ENCODE data around the gene TMEM117. TPM values are rescaled to one million over a fixed set of nuclear protein-coding genes. Genes with fewer than 3 reads are reported as not detected.

The TMEM117 gene
- total RNA-seq, 1 experiment from 2014 or later, result 5.9 TPM

DNA sequence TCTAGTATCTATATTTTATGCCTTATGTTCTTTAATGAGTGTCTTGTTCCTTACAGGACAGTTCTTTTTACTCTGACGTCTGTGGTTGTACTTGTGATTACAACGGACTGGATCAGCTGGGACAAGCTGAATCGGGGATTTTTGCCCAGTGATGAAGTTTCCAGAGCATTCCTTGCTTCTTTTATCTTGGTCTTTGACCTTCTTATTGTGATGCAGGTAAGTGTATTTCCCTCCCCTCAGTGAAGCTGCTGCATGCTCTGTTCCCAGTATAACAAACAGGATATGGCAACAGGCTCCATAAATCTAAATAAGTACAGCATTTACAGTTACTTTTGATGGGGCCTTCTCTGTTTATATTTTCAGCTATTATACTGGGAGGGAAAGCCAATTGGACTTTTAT lies 463.6 kb downstream of the TMEM117 start:
- TF ChIP-seq CTCF (conservative IDR thresholded peaks at IDR 0.05; ENCODE audit: low read depth, low read length) (no peak), EZH2 (IDR thresholded peaks at IDR 0.05; ENCODE audit: borderline replicate concordance, low read depth, low read length, poor library complexity, severe bottlenecking) (no peak)
- ChIA-PET POLR2A (ENCODE audit: low non-redundant PET) (no interaction called here), CTCF (no interaction called here)
- Histone ChIP-seq H3K9me3 (ENCODE audit: low read depth, low read length, poor library complexity, severe bottlenecking) (peaks cover 8% of the 10 kb centered on the region), H3K27me3 (replicated peaks; ENCODE audit: insufficient read depth, low read depth, low read length, poor library complexity) (no peaks in the 10 kb centered on the region), H3K36me3 (ENCODE audit: insufficient read depth, low read length, poor library complexity, severe bottlenecking) (no peaks in the 10 kb centered on the region), H3K27ac (ENCODE audit: low read depth, low read length, poor library complexity, severe bottlenecking) (no peak overlapping the region), H3K4me1 (ENCODE audit: insufficient read depth, low read length, poor library complexity, severe bottlenecking) (no peaks in the 10 kb centered on the region), H3K4me3 (ENCODE audit: low read depth, low read length, poor library complexity, severe bottlenecking) (no peak overlapping the region)
- intact Hi-C loops (cut with micrococcal nuclease; ENCODE audit: unreplicated experiment), result no loop called here
- DNase-seq (ENCODE audit: low spot score), result no peak
- BruUV-seq (replicated peaks), result no TSS peak

DNA sequence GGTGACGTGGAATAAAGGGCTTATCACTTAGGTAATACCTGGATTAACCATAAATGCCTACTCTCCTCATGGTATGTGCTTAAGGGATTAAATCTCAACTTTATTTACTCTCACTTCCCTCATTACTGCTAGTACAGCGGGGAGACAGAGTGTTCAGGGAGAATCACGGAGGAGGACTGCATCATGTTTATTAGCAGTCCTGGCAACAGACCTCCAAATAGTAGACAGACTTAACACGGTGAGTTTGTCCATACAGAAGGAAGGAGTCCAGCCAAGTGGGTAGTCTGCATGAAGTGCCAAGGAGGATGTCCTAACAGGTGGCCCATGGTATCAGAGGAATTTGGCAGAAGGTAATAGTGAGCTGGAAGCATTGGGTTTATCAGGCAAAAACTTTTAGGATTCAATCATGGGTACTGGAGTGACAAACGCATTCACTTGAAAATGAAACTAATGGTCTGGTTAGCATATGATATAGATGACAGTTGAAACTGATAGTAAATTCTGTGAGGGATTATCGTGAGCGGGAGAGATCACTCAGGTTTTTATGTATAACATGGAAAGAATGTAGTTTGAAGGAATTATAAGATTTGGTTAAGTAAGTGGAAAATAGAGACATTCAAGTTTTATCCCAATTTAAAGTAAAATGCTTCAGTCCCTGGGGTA lies 471.8 kb downstream of the TMEM117 start:
- no peaks in the 10 kb centered on the region for H3K36me3 ChIP-seq (ENCODE audit: insufficient read depth, low read length, poor library complexity, severe bottlenecking)
- no peak for TF ChIP-seq CTCF (conservative IDR thresholded peaks at IDR 0.05; ENCODE audit: low read depth, low read length)
- TF ChIP-seq EZH2 (IDR thresholded peaks at IDR 0.05; ENCODE audit: borderline replicate concordance, low read depth, low read length, poor library complexity, severe bottlenecking), result no peak
- POLR2A ChIA-PET (ENCODE audit: low non-redundant PET), result no interaction called here
- no TSS peak for BruUV-seq (replicated peaks)
- H3K9me3 ChIP-seq (ENCODE audit: low read depth, low read length, poor library complexity, severe bottlenecking), result peaks cover 13% of the 10 kb centered on the region
- intact Hi-C loops (cut with micrococcal nuclease; ENCODE audit: unreplicated experiment), result no loop called here
- no peak for DNase-seq (ENCODE audit: low spot score)
- no peaks in the 10 kb centered on the region for H3K27me3 ChIP-seq (replicated peaks; ENCODE audit: insufficient read depth, low read depth, low read length, poor library complexity)
- no peak overlapping the region for H3K27ac ChIP-seq (ENCODE audit: low read depth, low read length, poor library complexity, severe bottlenecking)
- H3K4me3 ChIP-seq (ENCODE audit: low read depth, low read length, poor library complexity, severe bottlenecking), result no peak overlapping the region
- no peaks in the 10 kb centered on the region for H3K4me1 ChIP-seq (ENCODE audit: insufficient read depth, low read length, poor library complexity, severe bottlenecking)
- CTCF ChIA-PET, result no interaction called here

- intact Hi-C loops (cut with micrococcal nuclease; ENCODE audit: unreplicated experiment), result loop anchor here (10.0 kb wide), 2 partner anchors 192 to 298 kb away; no protein-coding TSS in a partner anchor
- Histone ChIP-seq H3K27ac (ENCODE audit: low read depth, low read length, poor library complexity, severe bottlenecking) (no peak overlapping the region), H3K36me3 (ENCODE audit: insufficient read depth, low read length, poor library complexity, severe bottlenecking) (no peaks in the 10 kb centered on the region), H3K27me3 (replicated peaks; ENCODE audit: insufficient read depth, low read depth, low read length, poor library complexity) (no peaks in the 10 kb centered on the region), H3K4me1 (ENCODE audit: insufficient read depth, low read length, poor library complexity, severe bottlenecking) (peaks cover 25% of the 10 kb centered on the region), H3K4me3 (ENCODE audit: low read depth, low read length, poor library complexity, severe bottlenecking) (no peak overlapping the region), H3K9me3 (ENCODE audit: low read depth, low read length, poor library complexity, severe bottlenecking) (peaks cover 9% of the 10 kb centered on the region)
- BruUV-seq (replicated peaks), result no TSS peak
- POLR2A ChIA-PET (ENCODE audit: low non-redundant PET), result interaction anchor here (0.7 kb wide), 1 partner anchor 7 kb away, joined by 3 read pairs; no protein-coding TSS in a partner anchor
- TF ChIP-seq EZH2 (IDR thresholded peaks at IDR 0.05; ENCODE audit: borderline replicate concordance, low read depth, low read length, poor library complexity, severe bottlenecking) (no peak), CTCF (conservative IDR thresholded peaks at IDR 0.05; ENCODE audit: low read depth, low read length) (no peak)
- no peak for DNase-seq (ENCODE audit: low spot score)
- CTCF ChIA-PET, result no interaction called here
Measured at GRCh38 chr12:44313188-44313587, 477.3 kb downstream of the TMEM117 start.

All from A673 (cell line).